ENCODE measurements around the gene MYT1.
"Not testable (repeated sequence)": the region's sequence is repeated elsewhere in the genome, so short reads cannot be mapped to it uniquely, and the experiment has no call there.

Gene MYT1
- total RNA-seq, result 0 to 2.6 (median 0) reads per million in 17 experiments

- no peak for DNase-seq
Measured at GRCh38 chr20:64164123-64164836, at the start of gene MYT1. TSS of gene MYT1 (plus strand) at chr20:64164452. CDS start at chr20:64198862, 34,410 bp downstream.

- DNase-seq, result no peak
Measured at GRCh38 chr20:64115171-64115911, 48.9 kb upstream of the MYT1 start.

- no peak for DNase-seq
Measured at GRCh38 chr20:64116016-64116415, 48.2 kb upstream of the MYT1 start.

GRCh38 chr20:64116541-64117431 is 47.5 kb upstream of the MYT1 start:
- DNase-seq, result no peak

- not testable (repeated sequence) for DNase-seq
Measured at GRCh38 chr20:64117432-64117777, 46.8 kb upstream of the MYT1 start.

GRCh38 chr20:64119301-64119680 is 45.0 kb upstream of the MYT1 start:
- no peak for DNase-seq

- no peak for DNase-seq
Measured at GRCh38 chr20:64119681-64120341, 44.4 kb upstream of the MYT1 start.

- DNase-seq, result no peak
Measured at GRCh38 chr20:64121586-64121985, 42.7 kb upstream of the MYT1 start.

- not testable (repeated sequence) for DNase-seq
Measured at GRCh38 chr20:64122927-64123326, 41.3 kb upstream of the MYT1 start.

- DNase-seq, result not testable (repeated sequence)
Measured at GRCh38 chr20:64123517-64123916, 40.7 kb upstream of the MYT1 start.

- no peak for DNase-seq
Measured at GRCh38 chr20:64129146-64129782, 35.0 kb upstream of the MYT1 start.

- no peak for DNase-seq
Measured at GRCh38 chr20:64130271-64130670, 34.0 kb upstream of the MYT1 start.

- no peak for DNase-seq
Measured at GRCh38 chr20:64130876-64131275, 33.4 kb upstream of the MYT1 start.

GRCh38 chr20:64131406-64131805 is 32.8 kb upstream of the MYT1 start:
- peak in 2 of 4 experiments; percentile 15 to 29 for DNase-seq

- no peak for DNase-seq
Measured at GRCh38 chr20:64133951-64134407, 30.3 kb upstream of the MYT1 start.

GRCh38 chr20:64134744-64135143 is 29.5 kb upstream of the MYT1 start:
- DNase-seq, result not testable (repeated sequence)

- no peak for DNase-seq
Measured at GRCh38 chr20:64136004-64136710, 28.1 kb upstream of the MYT1 start.

GRCh38 chr20:64137598-64138031 is 26.6 kb upstream of the MYT1 start:
- DNase-seq, result no peak

GRCh38 chr20:64138276-64138815 is 25.9 kb upstream of the MYT1 start:
- DNase-seq, result no peak

GRCh38 chr20:64139199-64140060 is 24.8 kb upstream of the MYT1 start:
- no peak for DNase-seq

Measured in suppressor macrophage (primary cell).